Stimulated activated CD4-positive, alpha-beta T cell treated with anti-CD3 and anti-CD28 coated beads, Interleukin-12 subunit alpha, Interleukin-12 subunit beta, amount 100 ng/mL, for 24 hours (primary cell): ENCODE data around the gene ZBTB8OS.

Experiments used
- DNase-seq, 2 experiments: peaks; one replicate each; pipeline ENCODE4 v3.0.0-alpha.2; 2020; ENCODE audit warnings: low read depth in 2 of 2

ZBTB8OS gene

DNA sequence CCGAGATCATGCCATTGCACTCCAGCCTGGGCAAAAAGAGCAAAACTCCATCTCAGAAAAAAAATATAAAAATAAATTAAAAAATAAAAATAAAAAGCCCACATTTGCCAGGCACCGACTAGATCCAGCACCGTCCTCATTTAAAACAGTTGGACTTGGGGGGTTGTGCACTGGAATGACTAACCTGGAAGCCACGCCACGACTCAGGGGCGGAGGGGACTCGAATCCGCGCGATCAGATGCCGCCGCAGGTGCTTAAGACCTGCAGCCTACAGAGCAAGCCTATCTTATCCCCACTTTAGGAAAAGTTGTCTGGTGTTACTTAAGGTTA lies 38.5 kb downstream of the ZBTB8OS start:
- DNase-seq, result no peak

DNA sequence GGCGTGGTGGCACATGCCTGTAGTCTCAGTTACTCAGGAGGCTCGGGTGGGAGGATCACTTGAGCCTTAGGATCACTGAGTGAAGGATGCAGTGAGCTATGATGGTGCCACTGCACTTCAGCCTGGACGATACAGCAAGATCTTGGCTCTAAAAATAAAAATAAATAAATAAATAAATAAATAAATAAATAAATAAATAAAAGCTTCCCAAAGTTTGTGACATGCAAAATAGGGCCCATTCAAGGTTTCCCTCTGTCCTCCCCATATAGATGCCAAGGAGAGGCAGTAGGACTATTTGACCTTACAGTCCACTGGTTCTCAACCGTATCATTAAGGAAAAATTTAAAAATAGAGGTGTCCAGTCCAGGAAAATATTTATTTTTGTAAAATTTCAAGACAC lies 41.2 kb downstream of the ZBTB8OS start:
- no peak for DNase-seq

DNA sequence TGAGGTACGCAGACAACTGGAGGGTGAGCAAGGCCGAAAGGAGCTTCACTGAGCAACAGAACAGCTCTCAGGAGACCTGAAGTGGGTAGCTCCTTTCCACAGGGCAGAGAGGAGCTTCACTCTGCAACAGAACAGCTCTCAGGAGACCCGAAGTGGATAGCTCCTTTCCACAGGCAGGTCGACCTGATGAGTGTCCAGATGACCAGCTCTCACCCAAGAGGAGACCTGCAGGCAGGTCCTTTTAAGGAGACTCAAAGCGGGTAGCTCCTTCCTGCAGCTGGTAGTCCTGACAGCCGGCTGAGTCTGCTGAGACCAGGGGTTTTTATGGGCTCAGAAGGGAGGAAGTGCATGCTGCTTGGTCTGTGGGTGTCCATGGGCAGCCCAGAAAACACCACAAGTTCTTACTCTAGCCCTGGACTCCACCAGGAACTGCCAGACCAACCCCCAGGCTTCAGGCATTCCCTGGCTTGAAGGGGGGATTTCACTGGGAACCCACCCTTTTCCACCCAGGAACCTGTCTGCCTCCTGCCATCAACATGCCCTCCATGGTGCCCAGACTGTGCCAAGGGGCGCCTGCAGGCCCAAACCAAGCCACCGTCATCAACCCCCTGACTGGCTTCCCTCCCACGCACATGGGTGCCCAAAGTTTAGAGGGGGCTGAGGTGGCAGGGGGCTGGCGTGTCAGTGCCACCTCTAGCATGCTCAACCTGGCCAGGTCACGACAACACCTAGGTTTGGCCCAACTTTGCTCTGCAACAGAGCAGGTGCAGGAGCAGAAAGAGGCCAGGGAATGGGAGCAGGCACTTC lies 43.6 kb downstream of the ZBTB8OS start:
- DNase-seq, result no peak

DNA sequence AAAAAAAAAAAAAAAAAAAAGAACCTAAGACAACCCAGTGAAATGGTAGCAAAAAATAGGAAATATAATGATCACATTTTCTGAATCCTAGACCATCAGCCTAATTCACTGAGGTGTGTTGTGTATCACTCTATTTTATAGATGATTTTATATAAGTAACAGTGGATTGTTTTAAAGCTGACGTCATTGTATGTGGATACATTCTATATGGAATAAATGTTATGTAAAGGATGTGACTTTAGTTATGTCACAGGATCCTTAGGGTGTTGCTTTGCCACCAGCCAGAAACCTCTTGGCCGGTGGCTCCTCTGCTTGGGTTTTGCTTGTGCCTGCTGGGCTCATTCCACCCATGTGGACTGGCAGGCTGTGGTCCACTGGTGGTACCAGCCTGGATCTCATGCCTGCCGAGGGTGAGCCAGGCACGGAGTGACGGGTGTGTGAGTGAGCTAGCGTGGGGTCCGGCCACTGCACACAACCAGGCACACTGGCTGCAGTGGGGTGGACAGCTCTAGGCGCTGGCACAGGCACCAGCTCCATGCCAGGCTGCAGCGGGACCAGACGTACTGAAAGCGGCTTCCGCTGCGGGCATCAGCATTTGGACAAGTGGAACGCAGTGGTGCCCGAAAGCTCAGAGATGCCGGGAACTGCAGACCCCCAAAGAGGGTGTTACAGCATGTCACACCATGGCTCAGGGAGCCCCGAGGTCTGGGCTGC lies 44.5 kb downstream of the ZBTB8OS start:
- no peak for DNase-seq

DNA sequence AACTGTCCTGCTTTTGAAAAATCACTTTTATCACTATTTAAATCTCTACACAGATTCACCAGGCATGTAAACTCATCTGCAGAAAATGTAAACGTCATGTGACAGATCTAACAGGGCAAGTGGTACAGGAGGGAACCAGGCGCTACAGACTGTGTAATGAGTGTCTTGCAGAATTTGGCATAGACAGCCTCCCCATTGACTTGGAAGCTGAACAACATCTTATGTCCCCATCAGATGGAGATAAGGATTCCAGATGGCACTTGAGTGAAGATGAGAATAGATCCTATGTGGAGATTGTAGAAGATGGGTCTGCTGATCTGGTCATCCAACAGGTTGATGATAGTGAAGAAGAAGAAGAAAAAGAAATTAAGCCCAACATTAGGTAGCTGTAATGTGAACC lies 50.3 kb downstream of the ZBTB8OS start:
- DNase-seq, result no peak

DNA sequence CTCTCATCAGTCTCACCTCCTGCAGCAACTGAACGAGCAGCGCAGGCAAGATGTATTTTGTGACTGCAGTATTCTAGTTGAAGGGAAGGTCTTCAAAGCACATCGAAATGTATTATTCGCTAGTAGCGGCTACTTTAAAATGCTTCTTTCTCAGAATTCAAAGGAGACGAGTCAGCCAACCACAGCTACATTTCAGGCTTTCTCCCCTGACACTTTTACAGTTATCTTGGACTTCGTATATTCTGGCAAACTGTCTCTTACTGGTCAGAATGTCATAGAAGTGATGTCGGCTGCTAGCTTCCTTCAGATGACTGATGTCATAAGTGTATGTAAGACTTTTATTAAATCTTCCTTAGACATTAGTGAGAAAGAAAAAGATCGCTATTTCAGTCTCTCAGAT lies 57.4 kb downstream of the ZBTB8OS start:
- no peak for DNase-seq

DNA sequence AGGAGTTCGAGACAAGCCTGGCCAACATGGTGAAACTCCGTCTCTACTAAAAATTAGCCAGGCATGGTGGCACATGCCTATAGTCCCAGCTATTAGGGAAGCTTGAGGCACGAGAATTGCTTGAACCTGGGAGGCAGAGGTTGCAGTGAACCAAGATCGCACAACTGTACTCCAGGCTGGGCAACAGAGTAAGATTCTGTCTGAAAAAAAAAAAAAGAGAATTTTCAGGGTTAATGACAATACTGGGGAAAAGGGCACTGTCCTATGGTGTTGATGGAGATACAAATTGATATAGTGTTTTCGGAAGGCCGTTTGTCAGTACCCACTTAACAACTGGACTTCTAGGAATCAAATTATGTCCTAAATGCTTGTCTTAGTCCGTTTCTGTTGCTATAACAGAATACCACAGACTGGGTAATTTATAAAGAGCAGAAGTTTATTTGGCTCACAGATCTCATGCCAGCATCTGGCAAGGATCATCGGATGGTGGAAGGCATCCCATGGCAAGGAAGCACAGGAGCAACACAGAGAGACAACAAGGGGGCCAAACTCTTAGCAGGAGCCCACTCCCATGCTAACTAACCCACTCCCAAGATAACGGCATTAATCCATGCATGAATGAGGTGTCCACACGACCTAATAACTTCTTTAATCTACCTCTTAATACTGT lies 69.9 kb downstream of the ZBTB8OS start:
- DNase-seq, result no peak
